IMR-90 (cell line): Measurements from ENCODE around the gene BHLHA15. TPM values are rescaled to one million over a fixed set of nuclear protein-coding genes. Genes with fewer than 3 reads are reported as not detected.

Experiments used
- ATAC-seq: fragments of 200-7000 bp; cut with Tn5 transposase; 2 replicates; pipeline ENCODE4 v1.9.1; 2020; ENCODE audit warnings: low read depth, mild to moderate bottlenecking, moderate library complexity
- BruUV-seq: library from RNA; stranded (reverse); fragments of 400-500 nt; replicated peaks from 2 replicates; lab custom pipeline; 2021; lab: Mats Ljungman, UMichigan
- CTCF ChIA-PET: fragments of 300-600 bp; formaldehyde crosslinking; extraction: SDS; loops from one replicate; lab custom pipeline; 2021; ENCODE audit warnings: antibody characterized with exemption; lab: Yijun Ruan, JAX
- POLR2A ChIA-PET: fragments of 300-600 bp; sonication (Branson Sonifier 250); formaldehyde crosslinking; loops from one replicate; lab custom pipeline; 2022; ENCODE audit warnings: antibody characterized with exemption; ENCODE audit not compliant: unreplicated experiment; lab: Charles Lee
- DNase-seq: peaks from one replicate; pipeline ENCODE4 v3.0.0; 2013
- H2AFZ ChIP-seq: replicated peaks from 2 replicates; pipeline ENCODE3; 2013; ENCODE audit warnings: low read length, mild to moderate bottlenecking; ENCODE audit not compliant: poor library complexity
- H2AK5ac ChIP-seq: 2 replicates; pipeline ENCODE4 v1.6.1; 2013; ENCODE audit warnings: low read depth, low read length, inconsistent platforms
- H2AK9ac ChIP-seq: replicated peaks from 2 replicates; pipeline ENCODE3; 2013; ENCODE audit warnings: mild to moderate bottlenecking, low read depth, low read length, moderate library complexity; ENCODE audit not compliant: poor library complexity
- H2BK120ac ChIP-seq: 2 replicates; pipeline ENCODE4 v1.6.1; 2013; ENCODE audit warnings: low read depth, low read length, inconsistent platforms
- H2BK15ac ChIP-seq: 3 replicates; pipeline ENCODE4 v1.6.1; 2013; ENCODE audit warnings: low read depth, low read length, inconsistent platforms
- H2BK20ac ChIP-seq: 2 replicates; pipeline ENCODE4 v1.6.1; 2013; ENCODE audit warnings: low read depth, mild to moderate bottlenecking, inconsistent platforms, low read length, moderate library complexity
- H2BK5ac ChIP-seq: 2 replicates; pipeline ENCODE4 v1.6.1; 2013; ENCODE audit warnings: mild to moderate bottlenecking, low read depth, low read length, inconsistent platforms; ENCODE audit not compliant: poor library complexity, severe bottlenecking
- H3K14ac ChIP-seq: replicated peaks from 2 replicates; pipeline ENCODE4 v1.6.1; 2013; ENCODE audit warnings: low read depth, low read length, inconsistent platforms
- H3K18ac ChIP-seq: 2 replicates; pipeline ENCODE4 v1.6.1; 2013; ENCODE audit warnings: low read depth, low read length, control low read depth
- H3K23ac ChIP-seq: 2 replicates; pipeline ENCODE4 v1.6.1; 2013; ENCODE audit warnings: low read depth, low read length, inconsistent platforms
- H3K27ac ChIP-seq: 2 replicates; pipeline ENCODE4 v1.5.1; 2013; ENCODE audit warnings: mild to moderate bottlenecking, control low read depth, low read length; ENCODE audit not compliant: insufficient read depth
- H3K27me3 ChIP-seq: 2 replicates; pipeline ENCODE4 v1.6.1; 2013; ENCODE audit warnings: low read length; ENCODE audit not compliant: control insufficient read depth, insufficient read depth
- H3K36me3 ChIP-seq: 2 replicates; pipeline ENCODE4 v1.6.1; 2013; ENCODE audit warnings: low read length, mixed read lengths; ENCODE audit not compliant: control insufficient read depth, insufficient read depth
- H3K4ac ChIP-seq: 2 replicates; pipeline ENCODE4 v1.6.1; 2013; ENCODE audit warnings: low read depth, low read length, inconsistent platforms
- H3K4me1 ChIP-seq: 2 replicates; pipeline ENCODE4 v1.6.1; 2013; ENCODE audit warnings: low read length, mixed read lengths; ENCODE audit not compliant: control insufficient read depth, insufficient read depth
- H3K4me2 ChIP-seq: 2 replicates; pipeline ENCODE4 v1.6.1; 2013; ENCODE audit warnings: low read depth, mild to moderate bottlenecking, control low read depth, low read length, moderate library complexity
- H3K4me3 ChIP-seq: 2 replicates; pipeline ENCODE4 v1.5.1; 2013; ENCODE audit warnings: low read depth, mild to moderate bottlenecking, control low read depth, low read length, moderate library complexity; ENCODE audit not compliant: insufficient read depth
- H3K56ac ChIP-seq: 2 replicates; pipeline ENCODE4 v1.6.1; 2013; ENCODE audit warnings: low read length, inconsistent platforms; ENCODE audit not compliant: insufficient read depth; ENCODE audit errors: extremely low read depth
- H3K79me1 ChIP-seq, 2 experiments: 2 replicates each; pipeline ENCODE4 v1.6.1; 2013; ENCODE audit warnings: low read length in 2 of 2, inconsistent platforms in 1 of 2, low read depth in 1 of 2
- H3K9ac ChIP-seq: 2 replicates; pipeline ENCODE4 v1.6.1; 2013; ENCODE audit warnings: low read depth, low read length, control low read depth
- H3K9me1 ChIP-seq: 2 replicates; pipeline ENCODE4 v1.6.1; 2013; ENCODE audit warnings: low read length, inconsistent platforms; ENCODE audit not compliant: insufficient read depth
- H3K9me3 ChIP-seq: 2 replicates; pipeline ENCODE4 v1.6.1; 2013; ENCODE audit warnings: low read length; ENCODE audit not compliant: control insufficient read depth, insufficient read depth
- H4K20me1 ChIP-seq: 2 replicates; pipeline ENCODE4 v1.6.1; 2013; ENCODE audit warnings: low read length, inconsistent platforms; ENCODE audit not compliant: insufficient read depth
- H4K5ac ChIP-seq: 2 replicates; pipeline ENCODE4 v1.6.1; 2013; ENCODE audit warnings: mild to moderate bottlenecking, low read depth, low read length, control low read depth
- H4K8ac ChIP-seq, 2 experiments: 2 replicates each; pipeline ENCODE4 v1.6.1; 2013; ENCODE audit warnings: low read depth in 2 of 2, low read length in 2 of 2, control low read depth in 1 of 2, inconsistent platforms in 1 of 2
- H4K91ac ChIP-seq: 2 replicates; pipeline ENCODE4 v1.6.1; 2013; ENCODE audit warnings: low read depth, low read length, inconsistent platforms; ENCODE audit not compliant: insufficient read depth
- BHLHE40 ChIP-seq: fragments of 150-350 bp; IDR thresholded peaks from 2 replicates; pipeline ENCODE4 v1.6.1; 2016; ENCODE audit warnings: mild to moderate bottlenecking, low read depth, low read length
- CEBPB ChIP-seq: IDR thresholded peaks from 2 replicates; pipeline ENCODE4 v1.6.1; 2012; ENCODE audit warnings: low read depth, low read length, improper control_type of control experiment
- CHD1 ChIP-seq: IDR thresholded peaks from 2 replicates; pipeline ENCODE4 v1.6.1; 2012; ENCODE audit warnings: low read depth, low read length, improper control_type of control experiment
- FOS ChIP-seq: fragments of 150-350 bp; IDR thresholded peaks from 2 replicates; pipeline ENCODE4 v1.6.1; 2016; ENCODE audit warnings: low read depth, low read length
- MAFK ChIP-seq: IDR thresholded peaks from 2 replicates; pipeline ENCODE4 v1.6.1; 2012; ENCODE audit warnings: low read depth, low read length, improper control_type of control experiment
- MAZ ChIP-seq: IDR thresholded peaks from 2 replicates; pipeline ENCODE4 v1.6.1; 2012; ENCODE audit warnings: low read depth, mild to moderate bottlenecking, low read length, improper control_type of control experiment, moderate library complexity, borderline replicate concordance
- MXI1 ChIP-seq: IDR thresholded peaks from 2 replicates; pipeline ENCODE4 v1.6.1; 2012; ENCODE audit warnings: low read depth, mild to moderate bottlenecking, low read length, moderate library complexity, borderline replicate concordance
- NFE2L2 ChIP-seq: fragments of 150-350 bp; IDR thresholded peaks from 2 replicates; pipeline ENCODE4 v1.6.1; 2016; ENCODE audit warnings: low read depth, mild to moderate bottlenecking, low read length
- POLR2A ChIP-seq: IDR thresholded peaks from 2 replicates; pipeline ENCODE4 v1.6.1; 2012; ENCODE audit warnings: mild to moderate bottlenecking, low read depth, low read length
- RAD21 ChIP-seq: IDR thresholded peaks from 2 replicates; pipeline ENCODE4 v1.6.1; 2012; ENCODE audit warnings: low read length, improper control_type of control experiment
- RCOR1 ChIP-seq: IDR thresholded peaks from 2 replicates; pipeline ENCODE4 v1.6.1; 2012; ENCODE audit warnings: mild to moderate bottlenecking, low read length, improper control_type of control experiment; ENCODE audit not compliant: insufficient replicate concordance
- SMC3 ChIP-seq: fragments of 150-350 bp; IDR thresholded peaks from 2 replicates; pipeline ENCODE4 v1.6.1; 2016; ENCODE audit warnings: low read depth, mild to moderate bottlenecking, antibody characterized with exemption, low read length, moderate library complexity
- WGBS, 2 experiments: methylation state at CpG; one replicate each; pipeline versions ENCODE4 v1.1.5 to v1.1.7; 2013; ENCODE audit warnings: missing lambda C conversion rate in 2 of 2; ENCODE audit not compliant: insufficient read length in 1 of 2; ENCODE audit errors: extremely low coverage in 2 of 2; 5-methylcytosine and 5-hydroxymethylcytosine counted together
- dilution Hi-C: fragments of 300-500 bp; cut with HindIII; formaldehyde crosslinking; loops from one replicate; pipeline ENCODE4 v1.14.3; 2018; ENCODE audit warnings: low sequenced_read_pairs; ENCODE audit not compliant: unreplicated experiment
- in situ Hi-C: fragments of 300-500 bp; cut with MboI; formaldehyde crosslinking; loops from 3 replicates; pipeline ENCODE4 v1.14.3; 2019; ENCODE audit warnings: low sequenced_read_pairs, inconsistent platforms, mixed read lengths
- intact Hi-C: fragments of 100-400 bp; cut with micrococcal nuclease; formaldehyde crosslinking; loops from 2 replicates; pipeline ENCODE4 v1.10.0; 2022
- polyA plus RNA-seq, 3 experiments: library from polyadenylated mRNA; depleted of rRNA; stranded (reverse); fragments of >200 nt; gene quantifications; 2 replicates each; pipeline ENCODE4 v1.2.3, GENCODE V29; 2012; ENCODE audit warnings: low replicate concordance in 1 of 3
- total RNA-seq: library from RNA; depleted of rRNA; stranded (reverse); fragments of >200 nt; gene quantifications from 2 replicates; pipeline ENCODE4 v1.2.3, GENCODE V29; 2012
- TF ChIP-seq, protein P1 (sequence below): fragments of 150-350 bp; IDR thresholded peaks from 2 replicates; pipeline ENCODE4 v1.6.1; 2017; ENCODE audit warnings: mild to moderate bottlenecking, antibody characterized with exemption, low read length, low read depth
- TF ChIP-seq, protein P2 (sequence below): fragments of 150-350 bp; IDR thresholded peaks from 2 replicates; pipeline ENCODE4 v1.6.1; 2016; ENCODE audit warnings: low read depth, mild to moderate bottlenecking, low read length, moderate library complexity, borderline replicate concordance
- TF ChIP-seq, protein P3 (sequence below): conservative IDR thresholded peaks from 2 replicates; pipeline ENCODE4 v1.5.1; 2012; ENCODE audit warnings: mild to moderate bottlenecking, low read depth, low read length, improper control_type of control experiment

BHLHA15 gene
- total and polyA plus RNA-seq, 2 of the 4 experiments (the other 2 are of a cell fraction) = not detected

DNA sequence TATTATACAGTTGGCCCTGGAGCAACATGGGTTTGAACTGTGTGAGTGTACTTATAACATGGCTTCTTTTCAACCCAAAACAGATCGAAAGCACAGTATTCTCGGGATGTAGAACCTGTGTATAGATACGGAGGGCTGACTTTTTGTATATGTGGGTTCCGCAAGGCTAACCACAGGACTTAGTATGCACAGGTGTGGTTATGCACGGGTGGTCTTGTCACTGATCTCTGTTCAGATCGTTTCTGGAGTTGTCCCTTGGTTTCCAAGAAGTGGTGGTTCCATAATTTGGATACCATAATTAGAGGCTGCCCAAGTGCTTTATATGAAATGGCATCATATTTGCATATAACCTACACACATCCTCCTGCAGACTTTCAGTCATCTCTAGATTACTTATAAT lies 10.9 kb upstream of the BHLHA15 start:
- Histone ChIP-seq H3K9ac (no peak overlapping the region), H3K27me3 (no peaks in the 10 kb centered on the region), H2AK9ac (no peak overlapping the region), H3K9me3 (peaks cover 3% of the 10 kb centered on the region; the same call in 1 of the 2 replicates), H2BK15ac (no peak overlapping the region), H3K23ac (no peak overlapping the region), H2AFZ (no peak overlapping the region), H3K18ac (no peak overlapping the region), H3K9me1 (peaks cover 5% of the 10 kb centered on the region; the same call in 1 of the 2 replicates), H3K56ac (no peak overlapping the region), H4K20me1 (no peaks in the 10 kb centered on the region), H3K27ac (no peak overlapping the region), H3K4me2 (no peak overlapping the region), H3K79me1 (peaks cover 5 to 11% of the 10 kb centered on the region in 2 experiments), H3K4ac (no peak overlapping the region), H4K91ac (no peak overlapping the region), H3K4me3 (no peak overlapping the region), H4K5ac (no peak overlapping the region), H3K14ac (no peak overlapping the region; the same call in 1 of the 2 replicates), H4K8ac (no peak overlapping the region), H2BK120ac (no peak overlapping the region), H3K4me1 (no peaks in the 10 kb centered on the region; the same call in 1 of the 2 replicates), H2AK5ac (no peak overlapping the region), H2BK5ac (no peak overlapping the region), H3K36me3 (peaks cover 7% of the 10 kb centered on the region; the same call in 1 of the 2 replicates), H2BK20ac (no peak overlapping the region)
- no TSS peak for BruUV-seq
- TF ChIP-seq, protein P1, sequence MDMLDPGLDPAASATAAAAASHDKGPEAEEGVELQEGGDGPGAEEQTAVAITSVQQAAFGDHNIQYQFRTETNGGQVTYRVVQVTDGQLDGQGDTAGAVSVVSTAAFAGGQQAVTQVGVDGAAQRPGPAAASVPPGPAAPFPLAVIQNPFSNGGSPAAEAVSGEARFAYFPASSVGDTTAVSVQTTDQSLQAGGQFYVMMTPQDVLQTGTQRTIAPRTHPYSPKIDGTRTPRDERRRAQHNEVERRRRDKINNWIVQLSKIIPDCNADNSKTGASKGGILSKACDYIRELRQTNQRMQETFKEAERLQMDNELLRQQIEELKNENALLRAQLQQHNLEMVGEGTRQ = no peak
- TF ChIP-seq MAZ (no peak), BHLHE40 (no peak), MAFK (no peak), CEBPB (no peak), MXI1 (no peak), RAD21 (no peak), NFE2L2 (no peak), SMC3 (no peak), CHD1 (no peak), RCOR1 (no peak), FOS (no peak), POLR2A (no peak)
- TF ChIP-seq, protein P2, sequence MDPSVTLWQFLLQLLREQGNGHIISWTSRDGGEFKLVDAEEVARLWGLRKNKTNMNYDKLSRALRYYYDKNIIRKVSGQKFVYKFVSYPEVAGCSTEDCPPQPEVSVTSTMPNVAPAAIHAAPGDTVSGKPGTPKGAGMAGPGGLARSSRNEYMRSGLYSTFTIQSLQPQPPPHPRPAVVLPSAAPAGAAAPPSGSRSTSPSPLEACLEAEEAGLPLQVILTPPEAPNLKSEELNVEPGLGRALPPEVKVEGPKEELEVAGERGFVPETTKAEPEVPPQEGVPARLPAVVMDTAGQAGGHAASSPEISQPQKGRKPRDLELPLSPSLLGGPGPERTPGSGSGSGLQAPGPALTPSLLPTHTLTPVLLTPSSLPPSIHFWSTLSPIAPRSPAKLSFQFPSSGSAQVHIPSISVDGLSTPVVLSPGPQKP = no peak
- TF ChIP-seq, protein P3, sequence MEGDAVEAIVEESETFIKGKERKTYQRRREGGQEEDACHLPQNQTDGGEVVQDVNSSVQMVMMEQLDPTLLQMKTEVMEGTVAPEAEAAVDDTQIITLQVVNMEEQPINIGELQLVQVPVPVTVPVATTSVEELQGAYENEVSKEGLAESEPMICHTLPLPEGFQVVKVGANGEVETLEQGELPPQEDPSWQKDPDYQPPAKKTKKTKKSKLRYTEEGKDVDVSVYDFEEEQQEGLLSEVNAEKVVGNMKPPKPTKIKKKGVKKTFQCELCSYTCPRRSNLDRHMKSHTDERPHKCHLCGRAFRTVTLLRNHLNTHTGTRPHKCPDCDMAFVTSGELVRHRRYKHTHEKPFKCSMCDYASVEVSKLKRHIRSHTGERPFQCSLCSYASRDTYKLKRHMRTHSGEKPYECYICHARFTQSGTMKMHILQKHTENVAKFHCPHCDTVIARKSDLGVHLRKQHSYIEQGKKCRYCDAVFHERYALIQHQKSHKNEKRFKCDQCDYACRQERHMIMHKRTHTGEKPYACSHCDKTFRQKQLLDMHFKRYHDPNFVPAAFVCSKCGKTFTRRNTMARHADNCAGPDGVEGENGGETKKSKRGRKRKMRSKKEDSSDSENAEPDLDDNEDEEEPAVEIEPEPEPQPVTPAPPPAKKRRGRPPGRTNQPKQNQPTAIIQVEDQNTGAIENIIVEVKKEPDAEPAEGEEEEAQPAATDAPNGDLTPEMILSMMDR = no peak
- dilution Hi-C loops (no loop called here), intact Hi-C loops (no loop called here), in situ Hi-C loops (no loop called here)
- ChIA-PET CTCF (no interaction called here), POLR2A (no interaction called here)
- DNase-seq = no peak
- ATAC-seq = no peak
- no CpG with 5 or more reads among the region's 6 CpGs for WGBS, 2 experiments
